ENCODE results near the gene GABRG3. TPM values are rescaled to one million over a fixed set of nuclear protein-coding genes. Genes with fewer than 3 reads are reported as not detected.

Gene GABRG3
- total and polyA plus RNA-seq, 2 experiments from 2014 or later: 0.10 to 1.4 TPM

- no peak for TF ChIP-seq CREB1 (CRISPR knock-in tag; IDR thresholded peaks at IDR 0.05; ENCODE audit: low read depth)
- TF ChIP-seq, protein P1, sequence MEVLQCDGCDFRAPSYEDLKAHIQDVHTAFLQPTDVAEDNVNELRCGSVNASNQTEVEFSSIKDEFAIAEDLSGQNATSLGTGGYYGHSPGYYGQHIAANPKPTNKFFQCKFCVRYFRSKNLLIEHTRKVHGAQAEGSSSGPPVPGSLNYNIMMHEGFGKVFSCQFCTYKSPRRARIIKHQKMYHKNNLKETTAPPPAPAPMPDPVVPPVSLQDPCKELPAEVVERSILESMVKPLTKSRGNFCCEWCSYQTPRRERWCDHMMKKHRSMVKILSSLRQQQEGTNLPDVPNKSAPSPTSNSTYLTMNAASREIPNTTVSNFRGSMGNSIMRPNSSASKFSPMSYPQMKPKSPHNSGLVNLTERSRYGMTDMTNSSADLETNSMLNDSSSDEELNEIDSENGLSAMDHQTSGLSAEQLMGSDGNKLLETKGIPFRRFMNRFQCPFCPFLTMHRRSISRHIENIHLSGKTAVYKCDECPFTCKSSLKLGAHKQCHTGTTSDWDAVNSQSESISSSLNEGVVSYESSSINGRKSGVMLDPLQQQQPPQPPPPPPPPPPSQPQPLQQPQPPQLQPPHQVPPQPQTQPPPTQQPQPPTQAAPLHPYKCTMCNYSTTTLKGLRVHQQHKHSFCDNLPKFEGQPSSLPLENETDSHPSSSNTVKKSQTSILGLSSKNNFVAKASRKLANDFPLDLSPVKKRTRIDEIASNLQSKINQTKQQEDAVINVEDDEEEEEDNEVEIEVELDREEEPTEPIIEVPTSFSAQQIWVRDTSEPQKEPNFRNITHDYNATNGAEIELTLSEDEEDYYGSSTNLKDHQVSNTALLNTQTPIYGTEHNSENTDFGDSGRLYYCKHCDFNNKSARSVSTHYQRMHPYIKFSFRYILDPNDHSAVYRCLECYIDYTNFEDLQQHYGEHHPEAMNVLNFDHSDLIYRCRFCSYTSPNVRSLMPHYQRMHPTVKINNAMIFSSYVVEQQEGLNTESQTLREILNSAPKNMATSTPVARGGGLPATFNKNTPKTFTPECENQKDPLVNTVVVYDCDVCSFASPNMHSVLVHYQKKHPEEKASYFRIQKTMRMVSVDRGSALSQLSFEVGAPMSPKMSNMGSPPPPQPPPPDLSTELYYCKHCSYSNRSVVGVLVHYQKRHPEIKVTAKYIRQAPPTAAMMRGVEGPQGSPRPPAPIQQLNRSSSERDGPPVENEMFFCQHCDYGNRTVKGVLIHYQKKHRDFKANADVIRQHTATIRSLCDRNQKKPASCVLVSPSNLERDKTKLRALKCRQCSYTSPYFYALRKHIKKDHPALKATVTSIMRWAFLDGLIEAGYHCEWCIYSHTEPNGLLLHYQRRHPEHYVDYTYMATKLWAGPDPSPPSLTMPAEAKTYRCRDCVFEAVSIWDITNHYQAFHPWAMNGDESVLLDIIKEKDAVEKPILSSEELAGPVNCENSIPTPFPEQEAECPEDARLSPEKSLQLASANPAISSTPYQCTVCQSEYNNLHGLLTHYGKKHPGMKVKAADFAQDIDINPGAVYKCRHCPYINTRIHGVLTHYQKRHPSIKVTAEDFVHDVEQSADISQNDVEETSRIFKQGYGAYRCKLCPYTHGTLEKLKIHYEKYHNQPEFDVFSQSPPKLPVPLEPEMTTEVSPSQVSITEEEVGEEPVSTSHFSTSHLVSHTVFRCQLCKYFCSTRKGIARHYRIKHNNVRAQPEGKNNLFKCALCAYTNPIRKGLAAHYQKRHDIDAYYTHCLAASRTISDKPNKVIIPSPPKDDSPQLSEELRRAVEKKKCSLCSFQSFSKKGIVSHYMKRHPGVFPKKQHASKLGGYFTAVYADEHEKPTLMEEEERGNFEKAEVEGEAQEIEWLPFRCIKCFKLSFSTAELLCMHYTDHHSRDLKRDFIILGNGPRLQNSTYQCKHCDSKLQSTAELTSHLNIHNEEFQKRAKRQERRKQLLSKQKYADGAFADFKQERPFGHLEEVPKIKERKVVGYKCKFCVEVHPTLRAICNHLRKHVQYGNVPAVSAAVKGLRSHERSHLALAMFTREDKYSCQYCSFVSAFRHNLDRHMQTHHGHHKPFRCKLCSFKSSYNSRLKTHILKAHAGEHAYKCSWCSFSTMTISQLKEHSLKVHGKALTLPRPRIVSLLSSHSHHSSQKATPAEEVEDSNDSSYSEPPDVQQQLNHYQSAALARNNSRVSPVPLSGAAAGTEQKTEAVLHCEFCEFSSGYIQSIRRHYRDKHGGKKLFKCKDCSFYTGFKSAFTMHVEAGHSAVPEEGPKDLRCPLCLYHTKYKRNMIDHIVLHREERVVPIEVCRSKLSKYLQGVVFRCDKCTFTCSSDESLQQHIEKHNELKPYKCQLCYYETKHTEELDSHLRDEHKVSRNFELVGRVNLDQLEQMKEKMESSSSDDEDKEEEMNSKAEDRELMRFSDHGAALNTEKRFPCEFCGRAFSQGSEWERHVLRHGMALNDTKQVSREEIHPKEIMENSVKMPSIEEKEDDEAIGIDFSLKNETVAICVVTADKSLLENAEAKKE (CRISPR knock-in tag; IDR thresholded peaks at IDR 0.05): no peak
- no peak for TF ChIP-seq ZNF114 (CRISPR knock-in tag; IDR thresholded peaks at IDR 0.05)
- TF ChIP-seq JUNB (IDR thresholded peaks at IDR 0.05; ENCODE audit: unreplicated experiment): no peak
- no peak for TF ChIP-seq NANOG (IDR thresholded peaks at IDR 0.05; ENCODE audit: borderline replicate concordance)
- no peak for TF ChIP-seq EZH2phosphoT487 (IDR thresholded peaks at IDR 0.05; ENCODE audit: unreplicated experiment)
- no peak for TF ChIP-seq ZNF331 (CRISPR knock-in tag; IDR thresholded peaks at IDR 0.05; ENCODE audit: low read depth)
- TF ChIP-seq, protein P2, sequence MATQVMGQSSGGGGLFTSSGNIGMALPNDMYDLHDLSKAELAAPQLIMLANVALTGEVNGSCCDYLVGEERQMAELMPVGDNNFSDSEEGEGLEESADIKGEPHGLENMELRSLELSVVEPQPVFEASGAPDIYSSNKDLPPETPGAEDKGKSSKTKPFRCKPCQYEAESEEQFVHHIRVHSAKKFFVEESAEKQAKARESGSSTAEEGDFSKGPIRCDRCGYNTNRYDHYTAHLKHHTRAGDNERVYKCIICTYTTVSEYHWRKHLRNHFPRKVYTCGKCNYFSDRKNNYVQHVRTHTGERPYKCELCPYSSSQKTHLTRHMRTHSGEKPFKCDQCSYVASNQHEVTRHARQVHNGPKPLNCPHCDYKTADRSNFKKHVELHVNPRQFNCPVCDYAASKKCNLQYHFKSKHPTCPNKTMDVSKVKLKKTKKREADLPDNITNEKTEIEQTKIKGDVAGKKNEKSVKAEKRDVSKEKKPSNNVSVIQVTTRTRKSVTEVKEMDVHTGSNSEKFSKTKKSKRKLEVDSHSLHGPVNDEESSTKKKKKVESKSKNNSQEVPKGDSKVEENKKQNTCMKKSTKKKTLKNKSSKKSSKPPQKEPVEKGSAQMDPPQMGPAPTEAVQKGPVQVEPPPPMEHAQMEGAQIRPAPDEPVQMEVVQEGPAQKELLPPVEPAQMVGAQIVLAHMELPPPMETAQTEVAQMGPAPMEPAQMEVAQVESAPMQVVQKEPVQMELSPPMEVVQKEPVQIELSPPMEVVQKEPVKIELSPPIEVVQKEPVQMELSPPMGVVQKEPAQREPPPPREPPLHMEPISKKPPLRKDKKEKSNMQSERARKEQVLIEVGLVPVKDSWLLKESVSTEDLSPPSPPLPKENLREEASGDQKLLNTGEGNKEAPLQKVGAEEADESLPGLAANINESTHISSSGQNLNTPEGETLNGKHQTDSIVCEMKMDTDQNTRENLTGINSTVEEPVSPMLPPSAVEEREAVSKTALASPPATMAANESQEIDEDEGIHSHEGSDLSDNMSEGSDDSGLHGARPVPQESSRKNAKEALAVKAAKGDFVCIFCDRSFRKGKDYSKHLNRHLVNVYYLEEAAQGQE (IDR thresholded peaks at IDR 0.05; ENCODE audit: unreplicated experiment): no peak
- TF ChIP-seq ETS1 (IDR thresholded peaks at IDR 0.05): no peak
- TF ChIP-seq POLR2AphosphoS5 (IDR thresholded peaks at IDR 0.05; ENCODE audit: low read depth): no peak
- no peak for TF ChIP-seq EZH2 (IDR thresholded peaks at IDR 0.05; ENCODE audit: low read depth, unreplicated experiment)
- no peak for TF ChIP-seq STAT1 (IDR thresholded peaks at IDR 0.05; ENCODE audit: unreplicated experiment)
- TF ChIP-seq, protein P3, sequence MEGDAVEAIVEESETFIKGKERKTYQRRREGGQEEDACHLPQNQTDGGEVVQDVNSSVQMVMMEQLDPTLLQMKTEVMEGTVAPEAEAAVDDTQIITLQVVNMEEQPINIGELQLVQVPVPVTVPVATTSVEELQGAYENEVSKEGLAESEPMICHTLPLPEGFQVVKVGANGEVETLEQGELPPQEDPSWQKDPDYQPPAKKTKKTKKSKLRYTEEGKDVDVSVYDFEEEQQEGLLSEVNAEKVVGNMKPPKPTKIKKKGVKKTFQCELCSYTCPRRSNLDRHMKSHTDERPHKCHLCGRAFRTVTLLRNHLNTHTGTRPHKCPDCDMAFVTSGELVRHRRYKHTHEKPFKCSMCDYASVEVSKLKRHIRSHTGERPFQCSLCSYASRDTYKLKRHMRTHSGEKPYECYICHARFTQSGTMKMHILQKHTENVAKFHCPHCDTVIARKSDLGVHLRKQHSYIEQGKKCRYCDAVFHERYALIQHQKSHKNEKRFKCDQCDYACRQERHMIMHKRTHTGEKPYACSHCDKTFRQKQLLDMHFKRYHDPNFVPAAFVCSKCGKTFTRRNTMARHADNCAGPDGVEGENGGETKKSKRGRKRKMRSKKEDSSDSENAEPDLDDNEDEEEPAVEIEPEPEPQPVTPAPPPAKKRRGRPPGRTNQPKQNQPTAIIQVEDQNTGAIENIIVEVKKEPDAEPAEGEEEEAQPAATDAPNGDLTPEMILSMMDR (conservative IDR thresholded peaks at IDR 0.05; ENCODE audit: low read depth in 2 of 2): no peak
- Histone ChIP-seq H3K36me3 (ENCODE audit: insufficient read depth) (no peaks in the 10 kb centered on the region), H3K27ac (ENCODE audit: low read depth) (no peak overlapping the region), H3K4me3 (no peak overlapping the region), H3K9me2 (ENCODE audit: insufficient read depth) (no peaks in the 10 kb centered on the region), H4K20me1 (replicated peaks; ENCODE audit: insufficient read depth) (no peaks in the 10 kb centered on the region), H3K4me1 (ENCODE audit: insufficient read depth) (peaks cover 15% of the 10 kb centered on the region; the same call in 1 of the 2 replicates), H3K4me2 (no peak overlapping the region), H2AFZ (no peak overlapping the region), H3K27me3 (ENCODE audit: insufficient read depth) (no peaks in the 10 kb centered on the region), H3K79me2 (replicated peaks; ENCODE audit: insufficient read depth) (no peaks in the 10 kb centered on the region), H3F3A (replicated peaks; ENCODE audit: low read depth) (no peaks in the 10 kb centered on the region)
- H3K9me3 Mint-ChIP-seq: peaks cover 1% of the 10 kb centered on the region; the same call in 1 of the 3 replicates
- H3K4me1 Mint-ChIP-seq: peaks cover 11% of the 10 kb centered on the region
- DNase-seq (ENCODE audit: low spot score): no peak
- no peak for ATAC-seq
- H3K36me3 Mint-ChIP-seq (ENCODE audit: low read depth): no peaks in the 10 kb centered on the region
- H3K27me3 Mint-ChIP-seq (ENCODE audit: insufficient read depth, low read depth, poor library complexity): no peaks in the 10 kb centered on the region
- no peak overlapping the region for H3K4me3 Mint-ChIP-seq
- H3K27ac Mint-ChIP-seq: no peak overlapping the region
Observed at GRCh38 chr15:27111323-27111722, 140.3 kb downstream of the GABRG3 start.

Data from GM23338 (cell line).